H9 (cell line): ENCODE data around the gene ZNF236. TPM values are rescaled to one million over a fixed set of nuclear protein-coding genes. Genes with fewer than 3 reads are reported as not detected.

ENCODE experiments used
- DNase-seq: peaks from one replicate; pipeline ENCODE4 v3.0.0-alpha.2; 2017
- H2AFZ ChIP-seq: one replicate; pipeline ENCODE4 v1.6.1; 2013; ENCODE audit warnings: mild to moderate bottlenecking, low read length, control low read depth, moderate library complexity
- H2AK5ac ChIP-seq: 2 replicates; pipeline ENCODE4 v1.6.1; 2013; ENCODE audit warnings: low read length, control low read depth, mixed read lengths; ENCODE audit not compliant: insufficient read length
- H2BK120ac ChIP-seq: one replicate; pipeline ENCODE4 v1.6.1; 2013; ENCODE audit warnings: low read depth, mild to moderate bottlenecking, low read length, control low read depth, inconsistent platforms; ENCODE audit not compliant: poor library complexity, severe bottlenecking
- H2BK12ac ChIP-seq: 2 replicates; pipeline ENCODE4 v1.6.1; 2013; ENCODE audit warnings: low read length, control low read depth, mixed read lengths, low read depth; ENCODE audit not compliant: insufficient read length
- H2BK15ac ChIP-seq: 2 replicates; pipeline ENCODE4 v1.6.1; 2013; ENCODE audit warnings: low read depth, low read length, control low read depth
- H2BK20ac ChIP-seq: one replicate; pipeline ENCODE4 v1.6.1; 2013; ENCODE audit warnings: low read depth, mild to moderate bottlenecking, low read length, control low read depth, inconsistent platforms; ENCODE audit not compliant: poor library complexity, severe bottlenecking
- H2BK5ac ChIP-seq: 2 replicates; pipeline ENCODE4 v1.6.1; 2013; ENCODE audit warnings: low read length, control low read depth, mixed read lengths; ENCODE audit not compliant: insufficient read length
- H3K14ac ChIP-seq: 2 replicates; pipeline ENCODE4 v1.6.1; 2013; ENCODE audit warnings: low read length, control low read depth; ENCODE audit not compliant: insufficient read depth
- H3K18ac ChIP-seq: 2 replicates; pipeline ENCODE4 v1.6.1; 2013; ENCODE audit warnings: low read depth, mild to moderate bottlenecking, mixed read lengths, low read length, control low read depth; ENCODE audit not compliant: insufficient read length
- H3K23ac ChIP-seq: 2 replicates; pipeline ENCODE4 v1.6.1; 2013; ENCODE audit warnings: low read length, control low read depth, mixed read lengths, low read depth; ENCODE audit not compliant: insufficient read length
- H3K23me2 ChIP-seq: 2 replicates; pipeline ENCODE4 v1.6.1; 2013; ENCODE audit warnings: low read depth, mild to moderate bottlenecking, mixed read lengths, low read length, control low read depth; ENCODE audit not compliant: insufficient read length, poor library complexity, severe bottlenecking
- H3K27ac ChIP-seq: 2 replicates; pipeline ENCODE4 v1.5.1; 2013; ENCODE audit warnings: low read length, control low read depth, mixed read lengths, low read depth; ENCODE audit not compliant: insufficient read length
- H3K27me3 ChIP-seq: 2 replicates; pipeline ENCODE4 v1.6.1; 2013; ENCODE audit warnings: low read length, control low read depth, inconsistent platforms; ENCODE audit not compliant: insufficient read depth
- H3K4ac ChIP-seq: 2 replicates; pipeline ENCODE4 v1.6.1; 2013; ENCODE audit warnings: low read depth, mild to moderate bottlenecking, control low read depth, inconsistent platforms, low read length, moderate library complexity
- H3K4me1 ChIP-seq: 2 replicates; pipeline ENCODE4 v1.6.1; 2013; ENCODE audit warnings: low read length, control low read depth, inconsistent platforms; ENCODE audit not compliant: insufficient read depth
- H3K4me2 ChIP-seq: 2 replicates; pipeline ENCODE4 v1.6.1; 2013; ENCODE audit warnings: low read length, control low read depth, mixed read lengths; ENCODE audit not compliant: insufficient read length, insufficient read depth
- H3K56ac ChIP-seq: 2 replicates; pipeline ENCODE4 v1.6.1; 2013; ENCODE audit warnings: low read depth, mild to moderate bottlenecking, mixed read lengths, low read length, control low read depth; ENCODE audit not compliant: insufficient read length
- H3K79me1 ChIP-seq: 2 replicates; pipeline ENCODE4 v1.6.1; 2013; ENCODE audit warnings: low read depth, mild to moderate bottlenecking, moderate library complexity, low read length, control low read depth, inconsistent platforms; ENCODE audit not compliant: insufficient read depth, poor library complexity, severe bottlenecking
- H3K79me2 ChIP-seq: 2 replicates; pipeline ENCODE4 v1.6.1; 2013; ENCODE audit warnings: low read length, control low read depth, inconsistent platforms; ENCODE audit not compliant: insufficient read depth
- H3K9ac ChIP-seq: 2 replicates; pipeline ENCODE4 v1.6.1; 2013; ENCODE audit warnings: low read length, control low read depth, mixed read lengths; ENCODE audit not compliant: insufficient read length; ENCODE audit errors: extremely low read depth
- H3K9me3 ChIP-seq: one replicate; pipeline ENCODE4 v1.6.1; 2013; ENCODE audit warnings: low read depth, low read length, inconsistent platforms; ENCODE audit not compliant: control insufficient read depth
- H3T11ph ChIP-seq: one replicate; pipeline ENCODE4 v1.6.1; 2013; ENCODE audit warnings: mild to moderate bottlenecking, low read length, control low read depth, inconsistent platforms
- H4K20me1 ChIP-seq: one replicate; pipeline ENCODE4 v1.6.1; 2013; ENCODE audit not compliant: control insufficient read depth, insufficient read length, insufficient read depth
- H4K5ac ChIP-seq: 2 replicates; pipeline ENCODE4 v1.6.1; 2013; ENCODE audit warnings: low read depth, mild to moderate bottlenecking, mixed read lengths, low read length, control low read depth; ENCODE audit not compliant: insufficient read length
- H4K8ac ChIP-seq: replicated peaks from 2 replicates; pipeline ENCODE4 v1.6.1; 2013; ENCODE audit warnings: low read length, control low read depth, mixed read lengths, low read depth; ENCODE audit not compliant: insufficient read length
- H4K91ac ChIP-seq: 2 replicates; pipeline ENCODE4 v1.6.1; 2013; ENCODE audit warnings: low read depth, mild to moderate bottlenecking, moderate library complexity, mixed read lengths, low read length, control low read depth; ENCODE audit not compliant: insufficient read length
- H3K27ac Mint-ChIP-seq, 3 experiments: 2 replicates in 2 of 3; 3 replicates in 1 of 3; pipeline ENCODE4 v1.8.0; 2020 to 2021; ENCODE audit warnings: mixed read lengths in 3 of 3, mild to moderate bottlenecking in 1 of 3, moderate library complexity in 1 of 3
- H3K27me3 Mint-ChIP-seq: 2 replicates; pipeline ENCODE4 v1.8.0; 2021; ENCODE audit warnings: low read depth, mild to moderate bottlenecking, moderate library complexity, mixed read lengths
- H3K36me3 Mint-ChIP-seq, 3 experiments: 2 replicates in 2 of 3; 3 replicates in 1 of 3; pipeline ENCODE4 v1.8.0; 2020 to 2021; ENCODE audit warnings: low read depth in 3 of 3, mixed read lengths in 3 of 3; ENCODE audit not compliant: insufficient read depth in 1 of 3
- H3K4me1 Mint-ChIP-seq, 2 experiments: 2 replicates each; pipeline ENCODE4 v1.8.0; 2020; ENCODE audit warnings: mixed read lengths in 2 of 2
- H3K4me3 Mint-ChIP-seq, 2 experiments: 2 replicates in 1 of 2; 3 replicates in 1 of 2; pipeline ENCODE4 v1.8.0; 2020 to 2021; ENCODE audit warnings: mild to moderate bottlenecking in 2 of 2, mixed read lengths in 2 of 2, moderate library complexity in 1 of 2
- H3K9me3 Mint-ChIP-seq, 2 experiments: 2 replicates in 1 of 2; 3 replicates in 1 of 2; pipeline ENCODE4 v1.8.0; 2020; ENCODE audit warnings: mild to moderate bottlenecking in 2 of 2, mixed read lengths in 2 of 2, moderate library complexity in 1 of 2
- WGBS: extraction: QIAGEN DNeasy Blood & Tissue Kit; methylation state at CpG from one replicate; pipeline ENCODE4 v1.1.7; 2013; ENCODE audit warnings: missing lambda C conversion rate, low lambda C conversion rate, mixed read lengths; ENCODE audit not compliant: insufficient read length; ENCODE audit errors: extremely low coverage; 5-methylcytosine and 5-hydroxymethylcytosine counted together
- total RNA-seq: library from RNA; stranded (reverse); gene quantifications from 2 replicates; pipeline ENCODE4 v1.2.1, GENCODE V29; 2021
- TF ChIP-seq, protein P1 (sequence below): fragments of 200-600 bp; sonication (generic); conservative IDR thresholded peaks from 3 replicates; pipeline ENCODE4 v1.8.0; 2021; ENCODE audit warnings: antibody characterized with exemption, mild to moderate bottlenecking

Gene ZNF236
- total RNA-seq, 1 experiment from 2014 or later: 16.0 TPM

DNA sequence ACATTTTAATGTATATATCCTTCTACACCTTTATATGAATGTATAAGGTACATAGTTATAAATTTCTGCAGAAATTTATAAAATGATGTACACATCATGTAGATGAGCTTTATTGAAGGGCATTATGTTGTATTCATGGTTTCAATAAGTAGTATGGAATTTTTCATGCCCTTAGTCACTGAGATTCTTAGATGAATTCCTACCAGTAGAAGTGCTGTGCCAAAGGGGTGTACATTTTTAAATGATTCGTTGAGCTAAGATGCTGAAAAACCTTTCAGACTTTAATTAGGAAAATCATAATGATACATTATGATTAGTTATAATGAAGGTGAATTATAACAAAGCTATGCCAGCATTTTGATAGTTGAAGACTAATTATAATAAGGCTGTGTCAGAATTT lies 115.2 kb downstream of the ZNF236 start:
- Histone ChIP-seq H4K8ac (no peak overlapping the region), H4K5ac (no peak overlapping the region), H3T11ph (no peak overlapping the region), H4K91ac (no peak overlapping the region), H2BK5ac (no peak overlapping the region), H2BK15ac (no peak overlapping the region), H3K23me2 (no peaks in the 10 kb centered on the region), H3K4ac (no peak overlapping the region), H2AK5ac (no peak overlapping the region), H3K18ac (no peak overlapping the region), H3K23ac (no peak overlapping the region), H3K56ac (no peak overlapping the region), H3K4me1 (no peaks in the 10 kb centered on the region), H3K79me1 (no peaks in the 10 kb centered on the region), H4K20me1 (no peaks in the 10 kb centered on the region), H3K9ac (no peak overlapping the region), H2AFZ (no peak overlapping the region), H2BK12ac (no peak overlapping the region), H3K9me3 (no peaks in the 10 kb centered on the region), H3K79me2 (no peaks in the 10 kb centered on the region), H2BK120ac (no peak overlapping the region), H3K4me2 (no peak overlapping the region), H2BK20ac (no peak overlapping the region), H3K27ac (no peak overlapping the region), H3K27me3 (no peaks in the 10 kb centered on the region), H3K14ac (no peak overlapping the region)
- Mint-ChIP-seq H3K27me3 (no peaks in the 10 kb centered on the region), H3K4me3 (no peak overlapping the region), H3K4me1 (no peaks in the 10 kb centered on the region), H3K27ac (no peak overlapping the region), H3K36me3 (peaks cover 9 to 31% (median 19%) of the 10 kb centered on the region in 3 experiments; a peak in 6 of 7 replicates), H3K9me3 (no peaks in the 10 kb centered on the region)
- TF ChIP-seq, protein P1, sequence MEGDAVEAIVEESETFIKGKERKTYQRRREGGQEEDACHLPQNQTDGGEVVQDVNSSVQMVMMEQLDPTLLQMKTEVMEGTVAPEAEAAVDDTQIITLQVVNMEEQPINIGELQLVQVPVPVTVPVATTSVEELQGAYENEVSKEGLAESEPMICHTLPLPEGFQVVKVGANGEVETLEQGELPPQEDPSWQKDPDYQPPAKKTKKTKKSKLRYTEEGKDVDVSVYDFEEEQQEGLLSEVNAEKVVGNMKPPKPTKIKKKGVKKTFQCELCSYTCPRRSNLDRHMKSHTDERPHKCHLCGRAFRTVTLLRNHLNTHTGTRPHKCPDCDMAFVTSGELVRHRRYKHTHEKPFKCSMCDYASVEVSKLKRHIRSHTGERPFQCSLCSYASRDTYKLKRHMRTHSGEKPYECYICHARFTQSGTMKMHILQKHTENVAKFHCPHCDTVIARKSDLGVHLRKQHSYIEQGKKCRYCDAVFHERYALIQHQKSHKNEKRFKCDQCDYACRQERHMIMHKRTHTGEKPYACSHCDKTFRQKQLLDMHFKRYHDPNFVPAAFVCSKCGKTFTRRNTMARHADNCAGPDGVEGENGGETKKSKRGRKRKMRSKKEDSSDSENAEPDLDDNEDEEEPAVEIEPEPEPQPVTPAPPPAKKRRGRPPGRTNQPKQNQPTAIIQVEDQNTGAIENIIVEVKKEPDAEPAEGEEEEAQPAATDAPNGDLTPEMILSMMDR: no peak
- no peak for DNase-seq
- WGBS: no CpG with 5 or more reads among the region's 1 CpG
